Muscle layer of duodenum (tissue), 2 donors: ENCODE measurements around the gene TAAR5.
"Not testable (repeated sequence)": the region's sequence is repeated elsewhere in the genome, so short reads cannot be mapped to it uniquely, and the experiment has no call there.

Experiments used
- H3K27ac ChIP-seq: one replicate; pipeline ENCODE4 v1.7.0; 2013; ENCODE audit warnings: mild to moderate bottlenecking, low read length
- H3K27me3 ChIP-seq: one replicate; pipeline ENCODE4 v1.7.0; 2013; ENCODE audit warnings: low read depth, mild to moderate bottlenecking, control low read depth, low read length
- H3K36me3 ChIP-seq, 2 donors: one replicate each; pipeline ENCODE4 v1.7.0; 2013; ENCODE audit warnings: low read length in 2 of 2, control low read depth in 1 of 2, mild to moderate bottlenecking in 1 of 2; ENCODE audit not compliant: insufficient read depth in 2 of 2, control insufficient read depth in 1 of 2
- H3K4me1 ChIP-seq, 2 donors: one replicate each; pipeline ENCODE4 v1.7.0; 2013; ENCODE audit warnings: low read length in 2 of 2, mild to moderate bottlenecking in 2 of 2, control low read depth in 1 of 2, moderate library complexity in 1 of 2; ENCODE audit not compliant: insufficient read depth in 2 of 2, control insufficient read depth in 1 of 2
- H3K4me3 ChIP-seq, 2 donors: one replicate each; pipeline ENCODE4 v1.7.0; 2013; ENCODE audit warnings: low read length in 2 of 2, low read depth in 1 of 2, mild to moderate bottlenecking in 1 of 2
- H3K9me3 ChIP-seq, 2 donors: one replicate each; pipeline ENCODE4 v1.7.0; 2013; ENCODE audit warnings: low read length in 2 of 2, control low read depth in 1 of 2, mild to moderate bottlenecking in 1 of 2; ENCODE audit not compliant: control insufficient read depth in 1 of 2
- donor health status: healthy.

The TAAR5 gene

DNA sequence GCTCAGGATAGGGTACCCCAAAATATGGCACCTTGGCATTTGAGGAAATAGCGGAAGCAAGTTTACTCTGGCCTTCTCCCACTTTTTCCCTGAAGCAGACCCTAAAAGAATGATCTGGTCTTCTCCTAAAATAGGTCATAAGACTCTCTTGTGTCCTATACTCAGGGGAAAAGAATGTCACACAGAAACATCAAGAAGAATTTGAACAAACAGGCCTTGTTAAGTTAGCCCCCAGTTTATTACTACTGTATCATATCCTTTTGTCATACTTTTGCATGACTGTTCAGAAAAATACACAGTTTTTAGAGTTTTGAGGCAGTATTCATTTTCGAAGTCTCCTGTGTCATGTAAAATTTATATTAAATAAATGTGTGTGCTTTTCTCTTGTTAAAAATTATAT lies 22.1 kb upstream of the TAAR5 start:
- Histone ChIP-seq H3K4me1 (no peaks in the 10 kb centered on the region), H3K27me3 (no peaks in the 10 kb centered on the region), H3K27ac (no peak overlapping the region), H3K36me3 (no peaks in the 10 kb centered on the region), H3K9me3 (no peaks in the 10 kb centered on the region), H3K4me3 (no peak overlapping the region)

DNA sequence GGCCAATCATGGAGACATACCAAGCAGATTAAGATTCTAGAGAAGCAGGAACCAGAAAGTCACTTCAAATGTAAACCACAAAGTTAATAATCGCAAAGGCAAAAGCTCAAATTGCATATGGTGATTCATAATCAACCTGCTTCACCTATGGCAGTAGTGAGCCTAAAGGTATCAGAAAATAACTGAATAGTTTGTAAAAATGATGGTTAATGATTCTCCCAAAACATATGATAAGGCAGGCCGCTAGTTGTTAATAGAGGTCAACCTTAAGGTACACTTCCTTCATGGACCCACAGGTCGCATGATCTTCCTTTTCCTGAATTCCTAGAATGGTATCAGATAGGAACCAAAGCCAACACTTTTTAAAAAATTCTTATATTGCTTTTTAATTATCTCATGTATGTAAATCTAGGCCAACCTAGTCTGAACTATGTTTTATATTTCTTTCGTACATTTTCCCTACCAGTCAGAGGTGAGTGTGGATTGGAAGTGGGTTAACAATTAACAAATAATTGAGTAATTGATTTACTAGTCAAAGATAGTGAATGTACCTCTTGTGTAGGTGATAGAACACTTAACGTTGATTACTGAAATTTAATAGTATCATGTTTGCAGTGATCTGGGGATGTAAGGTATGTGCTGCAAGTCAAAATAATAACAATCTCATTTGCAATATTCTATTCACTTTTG lies 18.1 kb upstream of the TAAR5 start:
- Histone ChIP-seq H3K4me3 (no peak overlapping the region), H3K27ac (no peak overlapping the region)

DNA sequence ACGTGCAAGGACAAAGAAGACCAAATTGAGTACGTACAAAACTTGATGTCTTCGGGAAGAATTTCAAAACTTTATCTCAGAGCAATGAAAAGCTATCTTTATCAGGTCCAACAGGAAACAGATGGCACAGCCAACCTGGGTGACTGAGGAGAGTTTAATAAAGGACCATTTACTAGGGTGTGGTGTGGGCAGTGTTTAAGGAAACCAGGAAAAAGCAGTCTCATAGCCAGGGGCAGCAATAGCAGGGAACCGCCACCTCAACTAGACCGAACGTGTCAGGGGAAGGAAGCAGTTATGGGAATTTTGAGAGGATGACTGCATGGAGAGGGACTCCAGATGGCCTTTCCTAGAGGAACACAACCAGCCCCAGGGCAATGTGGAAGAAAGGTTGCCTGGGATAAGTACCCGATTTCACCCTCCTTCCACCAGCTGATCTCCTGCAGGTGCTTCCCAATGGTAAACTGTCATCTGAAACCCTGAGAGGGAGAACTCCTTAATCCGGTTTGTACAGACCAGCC lies 15.2 kb upstream of the TAAR5 start:
- Histone ChIP-seq H3K4me3 (no peak overlapping the region), H3K9me3 (no peaks in the 10 kb centered on the region), H3K27ac (no peak overlapping the region), H3K27me3 (no peaks in the 10 kb centered on the region), H3K36me3 (no peaks in the 10 kb centered on the region), H3K4me1 (no peaks in the 10 kb centered on the region)

More for the DNA sequence above, 18.1 kb upstream of the TAAR5 start:
- no peaks in the 10 kb centered on the region for H3K4me1 ChIP-seq
- H3K9me3 ChIP-seq, result no peaks in the 10 kb centered on the region
- no peaks in the 10 kb centered on the region for H3K27me3 ChIP-seq
- H3K36me3 ChIP-seq, result no peaks in the 10 kb centered on the region

DNA sequence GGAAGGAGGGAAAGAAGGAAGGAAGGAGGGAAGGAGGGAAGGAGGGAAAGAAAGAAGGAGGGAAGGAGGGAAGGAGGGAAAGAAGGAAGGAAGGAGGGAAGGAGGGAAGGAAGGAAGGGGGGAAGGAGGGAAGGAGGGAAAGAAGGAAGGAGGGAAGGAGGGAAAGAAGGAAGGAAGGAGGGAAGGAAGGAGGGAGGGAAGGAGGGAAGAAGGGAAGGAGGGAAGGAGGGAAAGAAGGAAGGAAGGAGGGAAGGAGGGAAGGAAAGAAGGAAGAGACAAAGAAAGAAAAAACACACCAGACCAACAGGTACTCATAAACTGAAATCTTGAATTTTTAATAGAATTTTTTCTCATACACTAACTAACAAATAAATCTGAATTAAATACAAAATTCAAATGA lies 11.4 kb upstream of the TAAR5 start:
- not testable (repeated sequence) for H3K27me3 ChIP-seq, H3K36me3 ChIP-seq, H3K9me3 ChIP-seq, H3K4me3 ChIP-seq, H3K27ac ChIP-seq, H3K4me1 ChIP-seq

DNA sequence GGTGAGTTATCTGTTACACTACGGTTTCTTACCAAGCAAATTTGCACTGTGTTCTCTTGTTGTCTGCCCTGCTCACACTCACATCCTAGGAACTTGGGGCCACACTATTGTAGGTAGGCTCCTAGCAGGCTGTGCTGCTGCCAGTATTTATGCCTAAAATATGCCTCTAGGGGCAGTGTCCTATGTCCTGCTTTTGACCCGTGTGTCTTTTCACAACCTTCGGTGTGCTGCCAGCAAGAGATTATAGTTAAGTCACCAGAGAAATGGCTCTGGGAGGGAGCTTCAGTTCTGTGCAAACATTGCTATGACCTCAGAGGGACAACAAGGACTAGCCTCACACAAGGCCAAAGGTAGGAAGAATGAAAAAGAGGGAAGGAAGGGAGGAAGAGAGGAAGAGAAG lies 8.9 kb upstream of the TAAR5 start:
- H3K9me3 ChIP-seq, result no peaks in the 10 kb centered on the region
- H3K27me3 ChIP-seq, result no peaks in the 10 kb centered on the region
- no peaks in the 10 kb centered on the region for H3K36me3 ChIP-seq
- no peak overlapping the region for H3K4me3 ChIP-seq
- no peaks in the 10 kb centered on the region for H3K4me1 ChIP-seq
- H3K27ac ChIP-seq, result no peak overlapping the region

DNA sequence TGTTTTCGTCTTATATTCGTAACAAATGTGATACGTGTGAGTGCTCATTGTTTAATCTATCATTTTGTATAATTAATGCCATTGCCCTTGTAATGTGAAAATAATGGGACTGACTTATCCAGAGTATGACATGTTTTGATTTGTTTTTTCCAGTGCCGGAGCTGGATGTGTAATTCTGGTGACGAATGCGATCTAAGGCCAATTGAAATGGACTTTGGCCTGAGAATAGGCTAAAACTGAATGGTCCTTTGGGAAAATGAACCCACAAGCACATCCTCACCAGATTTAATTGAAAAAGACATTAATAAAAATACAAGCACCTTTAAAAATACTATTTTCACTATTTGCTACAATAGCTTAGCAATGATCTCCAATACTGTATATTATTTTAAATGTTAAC lies 6.7 kb upstream of the TAAR5 start:
- Histone ChIP-seq H3K4me1 (no peaks in the 10 kb centered on the region), H3K27ac (no peak overlapping the region), H3K36me3 (no peaks in the 10 kb centered on the region), H3K4me3 (no peak overlapping the region), H3K9me3 (no peaks in the 10 kb centered on the region), H3K27me3 (no peaks in the 10 kb centered on the region)

DNA sequence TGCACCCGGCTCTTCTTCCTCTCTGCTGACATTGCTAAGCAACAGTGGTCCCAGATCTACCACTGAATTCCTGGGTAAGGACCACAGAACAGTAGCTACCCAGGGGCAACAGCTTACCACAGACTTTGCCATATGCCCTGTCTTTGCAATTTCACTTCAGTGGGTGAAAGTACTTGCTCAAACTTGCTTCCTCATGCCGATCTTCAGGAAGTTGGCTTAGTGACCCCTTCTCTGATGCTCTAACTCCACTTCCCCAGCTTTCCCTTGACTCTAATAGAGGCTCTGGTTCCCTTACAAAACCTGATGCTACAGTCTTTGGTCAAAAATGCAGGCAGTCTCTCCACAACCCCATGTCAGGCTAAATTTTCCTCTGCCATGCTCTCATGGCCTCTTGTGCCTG lies 3.3 kb upstream of the TAAR5 start:
- H3K4me3 ChIP-seq, result no peak overlapping the region
- no peaks in the 10 kb centered on the region for H3K9me3 ChIP-seq
- H3K4me1 ChIP-seq, result no peaks in the 10 kb centered on the region
- H3K36me3 ChIP-seq, result no peaks in the 10 kb centered on the region
- no peak overlapping the region for H3K27ac ChIP-seq
- H3K27me3 ChIP-seq, result no peaks in the 10 kb centered on the region

DNA sequence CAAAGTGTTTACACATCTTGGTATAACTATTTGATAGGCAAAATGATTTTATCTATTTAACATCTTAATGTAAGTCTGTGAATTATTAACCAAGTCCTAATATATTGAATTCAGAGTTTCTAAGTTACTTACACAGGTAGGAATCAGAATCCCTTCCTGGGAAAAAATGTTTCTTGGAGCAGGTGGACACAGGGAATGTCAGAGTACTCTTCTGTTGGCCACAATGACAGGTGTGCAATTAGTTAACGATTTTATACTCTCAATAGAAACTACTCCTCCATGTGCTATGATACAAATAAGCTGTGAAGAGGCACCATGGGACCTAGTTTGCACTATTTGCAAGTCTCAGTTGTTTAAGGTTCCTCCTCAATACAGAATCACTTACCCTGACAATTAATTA lies 821 bp upstream of the TAAR5 start:
- H3K4me1 ChIP-seq, result no peaks in the 10 kb centered on the region
- H3K4me3 ChIP-seq, result no peak overlapping the region
- no peak overlapping the region for H3K27ac ChIP-seq
- no peaks in the 10 kb centered on the region for H3K27me3 ChIP-seq
- no peaks in the 10 kb centered on the region for H3K9me3 ChIP-seq
- H3K36me3 ChIP-seq, result no peaks in the 10 kb centered on the region

DNA sequence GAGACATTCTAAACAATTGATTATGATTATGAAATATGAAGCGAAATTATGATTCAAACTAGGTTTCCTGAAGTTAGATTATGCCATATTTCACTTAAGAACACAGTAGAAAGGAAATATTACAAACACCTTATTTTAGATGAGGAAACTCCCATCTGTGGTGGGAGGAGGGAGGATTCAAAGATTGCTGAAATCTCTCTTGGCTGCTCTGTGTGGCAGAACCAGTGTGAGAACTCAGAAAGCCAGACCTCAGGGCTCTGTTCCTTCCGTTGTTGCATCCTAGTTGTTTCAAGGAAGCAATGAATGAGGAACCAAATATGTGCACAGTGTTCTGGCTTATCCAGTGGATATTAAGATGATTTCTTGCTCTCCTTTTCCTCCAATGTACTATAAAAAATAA lies 2.1 kb downstream of the TAAR5 start:
- no peaks in the 10 kb centered on the region for H3K4me1 ChIP-seq
- H3K4me3 ChIP-seq, result no peak overlapping the region
- H3K36me3 ChIP-seq, result no peaks in the 10 kb centered on the region
- no peaks in the 10 kb centered on the region for H3K9me3 ChIP-seq
- no peak overlapping the region for H3K27ac ChIP-seq
- H3K27me3 ChIP-seq, result no peaks in the 10 kb centered on the region

DNA sequence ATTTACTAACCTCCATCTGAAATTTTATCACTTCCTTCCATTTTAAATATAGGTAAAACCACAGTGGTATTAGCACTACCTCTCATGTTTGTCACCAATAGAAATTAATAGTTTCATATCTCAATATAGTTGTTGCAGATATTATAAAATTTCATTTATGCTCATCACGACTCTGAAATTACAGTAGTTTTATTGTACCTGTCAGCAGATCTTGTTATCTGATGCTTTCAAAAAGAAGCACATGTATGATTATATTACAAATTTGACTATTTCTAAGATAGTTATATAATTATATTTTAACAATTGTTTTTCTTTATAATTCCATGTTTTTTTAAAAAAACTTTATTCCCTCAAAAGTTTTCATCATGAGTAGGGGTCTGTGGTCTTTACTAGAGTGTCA lies 4.8 kb downstream of the TAAR5 start:
- Histone ChIP-seq H3K4me1 (no peaks in the 10 kb centered on the region), H3K4me3 (no peak overlapping the region), H3K27ac (no peak overlapping the region), H3K36me3 (no peaks in the 10 kb centered on the region), H3K9me3 (no peaks in the 10 kb centered on the region), H3K27me3 (no peaks in the 10 kb centered on the region)

DNA sequence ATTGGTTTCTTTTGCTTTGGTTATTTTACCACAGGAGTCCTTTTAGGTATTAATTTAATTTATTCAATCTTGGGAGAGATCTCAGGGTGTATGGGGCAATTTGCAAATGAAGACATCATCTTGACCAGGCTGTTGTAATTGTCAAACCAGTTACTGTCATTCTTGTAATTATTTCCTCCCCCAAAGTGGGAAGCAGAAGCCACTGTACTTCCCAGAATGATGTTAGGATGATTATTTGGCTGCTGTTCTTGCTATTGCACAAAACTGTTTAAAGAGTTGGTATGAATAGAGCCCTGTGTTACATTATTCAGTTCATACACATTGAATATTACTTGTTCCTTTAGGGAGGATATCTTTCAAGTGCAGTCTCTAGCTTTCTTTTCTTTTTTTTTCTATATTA lies 17.8 kb downstream of the TAAR5 start:
- Histone ChIP-seq H3K4me3 (no peak overlapping the region), H3K36me3 (no peaks in the 10 kb centered on the region), H3K27me3 (no peaks in the 10 kb centered on the region), H3K9me3 (no peaks in the 10 kb centered on the region), H3K4me1 (no peaks in the 10 kb centered on the region), H3K27ac (no peak overlapping the region)

DNA sequence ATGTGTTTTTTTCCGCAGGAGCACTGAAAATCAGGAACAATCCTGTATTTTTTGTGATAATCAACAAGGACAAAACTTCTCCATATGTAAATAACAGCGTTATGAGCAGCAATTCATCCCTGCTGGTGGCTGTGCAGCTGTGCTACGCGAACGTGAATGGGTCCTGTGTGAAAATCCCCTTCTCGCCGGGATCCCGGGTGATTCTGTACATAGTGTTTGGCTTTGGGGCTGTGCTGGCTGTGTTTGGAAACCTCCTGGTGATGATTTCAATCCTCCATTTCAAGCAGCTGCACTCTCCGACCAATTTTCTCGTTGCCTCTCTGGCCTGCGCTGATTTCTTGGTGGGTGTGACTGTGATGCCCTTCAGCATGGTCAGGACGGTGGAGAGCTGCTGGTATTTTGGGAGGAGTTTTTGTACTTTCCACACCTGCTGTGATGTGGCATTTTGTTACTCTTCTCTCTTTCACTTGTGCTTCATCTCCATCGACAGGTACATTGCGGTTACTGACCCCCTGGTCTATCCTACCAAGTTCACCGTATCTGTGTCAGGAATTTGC lies 19.2 kb downstream of the TAAR5 start, which contains the start of gene TAAR6:
Gene TAAR6 (plus strand): TSS at position 102 of the 557 bp plus-strand sequence. CDS start 0 bp downstream, at position 102.
- H3K4me3 ChIP-seq, result no peak within 1 kb of the TSS
- H3K9me3 ChIP-seq, result no peaks in the 10 kb centered on the region
- no peaks in the 10 kb centered on the region for H3K36me3 ChIP-seq
- H3K27ac ChIP-seq, result no peak within 1 kb of the TSS
- no peaks in the 10 kb centered on the region for H3K4me1 ChIP-seq
- no peaks in the 10 kb centered on the region for H3K27me3 ChIP-seq
